Measurements from ENCODE around the gene SLC25A44.

Gene SLC25A44

GRCh38 chr1:156146769-156147405 is 47.0 kb upstream of the SLC25A44 start:
- Histone ChIP-seq H3K4me1 (peaks cover 6% of the 10 kb centered on the region), H3K4me3 (ENCODE audit: low read depth, low read length) (no peak overlapping the region), H3K9me3 (ENCODE audit: control insufficient read depth, low read length) (no peaks in the 10 kb centered on the region), H3K36me3 (ENCODE audit: control insufficient read depth, insufficient read depth, low read length) (no peaks in the 10 kb centered on the region), H2AFZ (peak overlapping the region; percentile 69), H3K27me3 (ENCODE audit: control insufficient read depth, insufficient read depth, low read length) (no peaks in the 10 kb centered on the region), H3K27ac (no peak overlapping the region), H3K79me2 (no peaks in the 10 kb centered on the region), H3K4me2 (ENCODE audit: low read length) (no peak overlapping the region), H3K9ac (no peak overlapping the region)
- TF ChIP-seq CTCF (IDR thresholded peaks at IDR 0.05), result no peak

- peaks cover 6% of the 10 kb centered on the region for H3K4me1 ChIP-seq
- H3K9me3 ChIP-seq (ENCODE audit: control insufficient read depth, low read length), result no peaks in the 10 kb centered on the region
- no peak overlapping the region for H2AFZ ChIP-seq
- TF ChIP-seq CTCF (IDR thresholded peaks at IDR 0.05), result no peak
- no peaks in the 10 kb centered on the region for H3K79me2 ChIP-seq
- H3K4me3 ChIP-seq (ENCODE audit: low read depth, low read length), result no peak overlapping the region
- H3K9ac ChIP-seq, result no peak overlapping the region
- H3K27me3 ChIP-seq (ENCODE audit: control insufficient read depth, insufficient read depth, low read length), result no peaks in the 10 kb centered on the region
- no peaks in the 10 kb centered on the region for H3K36me3 ChIP-seq (ENCODE audit: control insufficient read depth, insufficient read depth, low read length)
- no peak overlapping the region for H3K27ac ChIP-seq
- H3K4me2 ChIP-seq (ENCODE audit: low read length), result no peak overlapping the region
Observed at GRCh38 chr1:156148216-156148615, 45.7 kb upstream of the SLC25A44 start.

- Histone ChIP-seq H3K79me2 (no peaks in the 10 kb centered on the region), H3K36me3 (ENCODE audit: control insufficient read depth, insufficient read depth, low read length) (no peaks in the 10 kb centered on the region), H3K9me3 (ENCODE audit: control insufficient read depth, low read length) (no peaks in the 10 kb centered on the region), H3K4me3 (ENCODE audit: low read depth, low read length) (no peak overlapping the region), H3K27ac (no peak overlapping the region), H3K4me2 (ENCODE audit: low read length) (no peak overlapping the region), H3K9ac (no peak overlapping the region), H2AFZ (no peak overlapping the region), H3K27me3 (ENCODE audit: control insufficient read depth, insufficient read depth, low read length) (no peaks in the 10 kb centered on the region), H3K4me1 (peaks cover 6% of the 10 kb centered on the region)
- no peak for TF ChIP-seq CTCF (IDR thresholded peaks at IDR 0.05)
Observed at GRCh38 chr1:156149374-156150332, 44.3 kb upstream of the SLC25A44 start.

- TF ChIP-seq CTCF (IDR thresholded peaks at IDR 0.05), result no peak
- no peaks in the 10 kb centered on the region for H3K27me3 ChIP-seq (ENCODE audit: control insufficient read depth, insufficient read depth, low read length)
- no peaks in the 10 kb centered on the region for H3K79me2 ChIP-seq
- H2AFZ ChIP-seq, result no peak overlapping the region
- no peak overlapping the region for H3K27ac ChIP-seq
- no peaks in the 10 kb centered on the region for H3K9me3 ChIP-seq (ENCODE audit: control insufficient read depth, low read length)
- H3K9ac ChIP-seq, result no peak overlapping the region
- H3K36me3 ChIP-seq (ENCODE audit: control insufficient read depth, insufficient read depth, low read length), result no peaks in the 10 kb centered on the region
- peaks cover 6% of the 10 kb centered on the region for H3K4me1 ChIP-seq
- no peak overlapping the region for H3K4me3 ChIP-seq (ENCODE audit: low read depth, low read length)
- no peak overlapping the region for H3K4me2 ChIP-seq (ENCODE audit: low read length)
Observed at GRCh38 chr1:156150333-156151011, 43.4 kb upstream of the SLC25A44 start.

All from parathyroid adenoma (tissue), 2 donors.